Progenitor cell of endocrine pancreas (in vitro differentiated cells): ENCODE results near the gene HSPA8. TPM values are rescaled to one million over a fixed set of nuclear protein-coding genes. Genes with fewer than 3 reads are reported as not detected.
"Not testable (repeated sequence)": the region's sequence is repeated elsewhere in the genome, so short reads cannot be mapped to it uniquely, and the experiment has no call there.

Experiments used
- DNase-seq: peaks from one replicate; pipeline ENCODE4 v3.0.0; 2021; ENCODE audit warnings: low spot score; ENCODE audit not compliant: unreplicated experiment
- H3K27ac Mint-ChIP-seq: 2 replicates; pipeline ENCODE4 v1.8.0; 2021; ENCODE audit warnings: mild to moderate bottlenecking, moderate library complexity, mixed read lengths
- H3K27me3 Mint-ChIP-seq: 2 replicates; pipeline ENCODE4 v1.8.0; 2021; ENCODE audit warnings: mixed read lengths
- H3K36me3 Mint-ChIP-seq: 2 replicates; pipeline ENCODE4 v1.8.0; 2022; ENCODE audit warnings: mixed read lengths; ENCODE audit not compliant: insufficient read depth
- H3K4me1 Mint-ChIP-seq: 2 replicates; pipeline ENCODE4 v1.8.0; 2021; ENCODE audit warnings: low read depth, mixed read lengths
- H3K4me3 Mint-ChIP-seq: 2 replicates; pipeline ENCODE4 v1.8.0; 2021; ENCODE audit warnings: low read depth, mild to moderate bottlenecking, moderate library complexity, mixed read lengths
- H3K9me3 Mint-ChIP-seq: 2 replicates; pipeline ENCODE4 v1.8.0; 2021; ENCODE audit warnings: low read depth, mixed read lengths
- CTCF ChIP-seq: fragments of 200-600 bp; sonication (generic); IDR thresholded peaks from one replicate; pipeline ENCODE4 v1.5.0; 2021; ENCODE audit warnings: antibody characterized with exemption, mild to moderate bottlenecking; ENCODE audit not compliant: unreplicated experiment
- total RNA-seq: library from RNA; stranded (reverse); gene quantifications from 2 replicates; pipeline ENCODE4 v1.2.1, GENCODE V29; 2021

The HSPA8 gene
- total RNA-seq, 1 donor from 2014 or later: 1,140 TPM

- TF ChIP-seq CTCF: peak; percentile 66
- Mint-ChIP-seq H3K9me3 (no peaks in the 10 kb centered on the region), H3K4me3 (no peak overlapping the region), H3K27me3 (peaks cover 3% of the 10 kb centered on the region), H3K27ac (peak overlapping the region; percentile 21), H3K4me1 (peaks cover 7% of the 10 kb centered on the region), H3K36me3 (no peaks in the 10 kb centered on the region)
- no peak for DNase-seq
Observed at GRCh38 chr11:123103326-123103980, 41.5 kb upstream of the HSPA8 start.

- no peak overlapping the region for H3K4me3 Mint-ChIP-seq
- H3K27ac Mint-ChIP-seq: no peak overlapping the region
- no peak for DNase-seq
- H3K36me3 Mint-ChIP-seq: no peaks in the 10 kb centered on the region
- peaks cover 6% of the 10 kb centered on the region for H3K27me3 Mint-ChIP-seq
- no peak for TF ChIP-seq CTCF
- no peaks in the 10 kb centered on the region for H3K9me3 Mint-ChIP-seq
- H3K4me1 Mint-ChIP-seq: no peaks in the 10 kb centered on the region
Observed at GRCh38 chr11:123100379-123101085, 38.6 kb upstream of the HSPA8 start.

DNA sequence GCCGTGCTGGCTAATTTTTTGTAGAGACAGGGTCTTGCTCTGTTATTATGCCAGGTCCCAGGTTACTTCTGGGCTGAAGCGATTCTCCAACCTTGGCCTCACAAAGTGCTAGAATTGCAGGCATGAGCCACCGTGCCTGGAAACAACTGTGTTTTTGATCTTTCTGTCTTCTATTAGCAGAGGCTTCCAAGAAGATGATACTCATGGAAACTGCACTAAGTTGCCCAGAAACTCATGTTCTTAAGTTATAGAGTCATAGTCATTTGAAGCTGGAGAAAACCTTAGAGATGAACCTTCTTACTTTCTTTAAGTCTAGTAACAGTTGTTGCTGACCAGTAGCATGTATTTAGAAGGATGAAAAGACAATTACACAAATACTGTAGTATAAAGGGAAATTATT is 37.1 kb upstream of the HSPA8 start:
- Mint-ChIP-seq H3K27me3 (peaks cover 6% of the 10 kb centered on the region), H3K27ac (no peak overlapping the region), H3K4me3 (no peak overlapping the region), H3K36me3 (no peaks in the 10 kb centered on the region), H3K4me1 (no peaks in the 10 kb centered on the region), H3K9me3 (no peaks in the 10 kb centered on the region)
- no peak for TF ChIP-seq CTCF
- DNase-seq: no peak

DNA sequence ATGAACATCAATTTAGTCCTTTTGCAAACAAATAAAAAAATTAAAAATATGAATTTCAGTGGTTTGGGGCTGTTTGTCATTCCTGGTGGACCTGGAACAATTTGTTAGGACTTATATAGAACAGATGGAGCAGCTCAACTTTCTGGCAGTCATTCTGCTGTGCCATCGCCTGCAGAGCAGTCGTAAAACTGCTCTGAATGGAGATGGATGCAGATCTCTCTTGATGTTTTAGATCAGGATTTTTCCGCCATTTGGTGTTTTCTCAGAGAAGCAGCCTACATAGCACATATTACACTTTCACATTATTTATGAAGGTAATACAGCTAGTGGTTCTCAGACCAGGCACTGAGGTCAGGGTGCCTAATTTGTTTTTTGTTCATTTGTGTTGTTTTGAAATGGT is 31.8 kb upstream of the HSPA8 start:
- Mint-ChIP-seq H3K4me3 (no peak overlapping the region), H3K4me1 (peaks cover 9% of the 10 kb centered on the region), H3K27me3 (peaks cover 3% of the 10 kb centered on the region), H3K27ac (no peak overlapping the region), H3K36me3 (no peaks in the 10 kb centered on the region), H3K9me3 (no peaks in the 10 kb centered on the region)
- no peak for TF ChIP-seq CTCF
- DNase-seq: no peak

- Mint-ChIP-seq H3K4me1 (peaks cover 9% of the 10 kb centered on the region), H3K27ac (peak overlapping the region; percentile 71), H3K27me3 (no peaks in the 10 kb centered on the region), H3K9me3 (no peaks in the 10 kb centered on the region), H3K4me3 (no peak overlapping the region), H3K36me3 (no peaks in the 10 kb centered on the region)
- TF ChIP-seq CTCF: no peak
- DNase-seq: no peak
Observed at GRCh38 chr11:123091506-123091905, 29.6 kb upstream of the HSPA8 start.

DNA sequence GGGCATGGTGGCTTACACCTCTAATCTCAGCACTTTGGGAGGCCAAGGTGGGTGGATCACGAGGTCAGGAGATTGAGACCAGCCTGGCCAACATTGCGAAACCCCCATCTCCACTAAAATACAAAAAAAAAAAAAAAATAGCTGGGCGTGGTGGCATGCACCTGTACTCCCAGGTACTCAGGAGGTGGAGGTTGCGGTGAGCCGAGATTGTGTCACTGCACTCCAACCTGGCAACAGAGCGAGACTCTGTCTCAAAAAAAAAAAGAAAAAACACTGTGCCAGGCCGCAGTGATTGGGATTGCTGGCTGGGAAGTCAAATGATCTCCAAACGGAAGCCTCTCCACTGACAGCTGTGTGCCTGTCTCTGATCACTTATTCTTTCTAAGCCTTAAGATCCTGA is 28.2 kb upstream of the HSPA8 start:
- not testable (repeated sequence) for H3K9me3 Mint-ChIP-seq, H3K4me3 Mint-ChIP-seq, H3K4me1 Mint-ChIP-seq, DNase-seq, H3K27me3 Mint-ChIP-seq, H3K36me3 Mint-ChIP-seq, H3K27ac Mint-ChIP-seq

DNA sequence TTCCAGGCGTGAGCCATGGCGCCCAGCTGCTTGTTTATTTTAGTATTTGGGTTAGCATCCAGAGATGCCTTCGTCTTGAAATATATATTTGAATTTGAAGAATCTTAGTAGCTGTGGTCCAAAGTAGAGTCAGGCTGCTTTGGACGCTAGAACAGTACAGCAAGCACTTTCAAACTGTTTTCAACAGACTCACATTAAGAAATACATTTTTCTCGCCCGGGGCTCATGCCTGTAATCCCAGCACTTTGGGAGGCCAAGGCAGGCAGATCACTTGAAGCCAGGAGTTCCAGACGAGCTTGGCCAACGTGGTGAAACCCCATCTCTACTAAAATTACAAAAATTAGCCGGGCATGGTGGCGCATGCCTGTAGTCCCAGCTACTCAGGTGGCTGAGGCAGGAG is 27.0 kb upstream of the HSPA8 start:
- not testable (repeated sequence) for H3K27me3 Mint-ChIP-seq, H3K4me3 Mint-ChIP-seq

GRCh38 chr11:123087657-123088056 is 25.7 kb upstream of the HSPA8 start:
- not testable (repeated sequence) for H3K9me3 Mint-ChIP-seq, H3K4me1 Mint-ChIP-seq, H3K27ac Mint-ChIP-seq, DNase-seq, H3K27me3 Mint-ChIP-seq, H3K4me3 Mint-ChIP-seq, H3K36me3 Mint-ChIP-seq

More for the DNA sequence above, 27.0 kb upstream of the HSPA8 start:
- not testable (repeated sequence) for H3K36me3 Mint-ChIP-seq, H3K27ac Mint-ChIP-seq, DNase-seq, H3K4me1 Mint-ChIP-seq, H3K9me3 Mint-ChIP-seq
